ENCODE measurements around the gene HSP90B1. TPM values are rescaled to one million over a fixed set of nuclear protein-coding genes. Genes with fewer than 3 reads are reported as not detected.

HSP90B1 gene
- total RNA-seq, 1 donor from 2014 or later, result 666 TPM

GRCh38 chr12:103957865-103958388, 27.7 kb downstream of the HSP90B1 start:
- peak overlapping the region; percentile 93 for H3K4me3 ChIP-seq
- H3K4me1 ChIP-seq, result peaks cover 21% of the 10 kb centered on the region
- no peaks in the 10 kb centered on the region for H3K27me3 ChIP-seq (ENCODE audit: low read depth)
- TF ChIP-seq CTCF (IDR thresholded peaks at IDR 0.05), result no peak
- ATAC-seq (no peak), DNase-seq (no peak)
- peak overlapping the region; percentile 92 for H3K27ac ChIP-seq
- intact Hi-C loops (cut with DNase I), result no loop called here
- H3K9me3 ChIP-seq, result no peaks in the 10 kb centered on the region
- peaks cover 19% of the 10 kb centered on the region for H3K36me3 ChIP-seq

GRCh38 chr12:103958621-103959020, 28.4 kb downstream of the HSP90B1 start:
- Histone ChIP-seq H3K27ac (no peak overlapping the region), H3K4me1 (peaks cover 24% of the 10 kb centered on the region), H3K27me3 (ENCODE audit: low read depth) (no peaks in the 10 kb centered on the region), H3K9me3 (no peaks in the 10 kb centered on the region), H3K36me3 (peaks cover 12% of the 10 kb centered on the region), H3K4me3 (no peak overlapping the region)
- ATAC-seq, result no peak
- intact Hi-C loops (cut with DNase I), result no loop called here
- TF ChIP-seq CTCF (IDR thresholded peaks at IDR 0.05), result no peak
- DNase-seq, result no peak

- peaks cover 26% of the 10 kb centered on the region for H3K4me1 ChIP-seq
- intact Hi-C loops (cut with DNase I), result no loop called here
- H3K27ac ChIP-seq, result no peak overlapping the region
- DNase-seq (no peak), ATAC-seq (no peak)
- no peaks in the 10 kb centered on the region for H3K36me3 ChIP-seq
- no peak for TF ChIP-seq CTCF (IDR thresholded peaks at IDR 0.05)
- H3K27me3 ChIP-seq (ENCODE audit: low read depth), result no peaks in the 10 kb centered on the region
- no peak overlapping the region for H3K4me3 ChIP-seq
- H3K9me3 ChIP-seq, result no peaks in the 10 kb centered on the region
Measured at GRCh38 chr12:103960616-103961227, 30.5 kb downstream of the HSP90B1 start.

GRCh38 chr12:103962493-103962892, 32.3 kb downstream of the HSP90B1 start:
- ATAC-seq (no peak), DNase-seq (no peak)
- Histone ChIP-seq H3K9me3 (no peaks in the 10 kb centered on the region), H3K27ac (no peak overlapping the region), H3K4me3 (no peak overlapping the region), H3K36me3 (no peaks in the 10 kb centered on the region), H3K27me3 (ENCODE audit: low read depth) (no peaks in the 10 kb centered on the region), H3K4me1 (peaks cover 29% of the 10 kb centered on the region)
- no peak for TF ChIP-seq CTCF (IDR thresholded peaks at IDR 0.05)
- intact Hi-C loops (cut with DNase I), result no loop called here

GRCh38 chr12:103964805-103965204, 34.6 kb downstream of the HSP90B1 start:
- H3K27me3 ChIP-seq (ENCODE audit: low read depth), result no peaks in the 10 kb centered on the region
- no peak for DNase-seq
- no peaks in the 10 kb centered on the region for H3K36me3 ChIP-seq
- no peak for TF ChIP-seq CTCF (IDR thresholded peaks at IDR 0.05)
- intact Hi-C loops (cut with DNase I), result no loop called here
- peak overlapping the region; percentile 93 for H3K27ac ChIP-seq
- no peaks in the 10 kb centered on the region for H3K9me3 ChIP-seq
- ATAC-seq, result no peak
- H3K4me1 ChIP-seq, result peaks cover 48% of the 10 kb centered on the region
- peak overlapping the region; percentile 82 for H3K4me3 ChIP-seq
